ENCODE results near the gene CHDH.

CHDH gene

GRCh38 chr3:53849916-53850315 is 3.7 kb upstream of the CHDH start:
- DNase-seq (ENCODE audit: low spot score) = no peak

- no peak for DNase-seq (ENCODE audit: low spot score)
Measured at GRCh38 chr3:53846851-53847155, 584 bp upstream of the CHDH start.

GRCh38 chr3:53845881-53846133 is 412 bp downstream of the CHDH start:
- DNase-seq (ENCODE audit: low spot score) = no peak

- DNase-seq (ENCODE audit: low spot score) = no peak
Measured at GRCh38 chr3:53845103-53845880, 927 bp downstream of the CHDH start.

GRCh38 chr3:53844262-53845102 is 1.7 kb downstream of the CHDH start:
- no peak for DNase-seq (ENCODE audit: low spot score)

GRCh38 chr3:53843195-53844177 is 2.7 kb downstream of the CHDH start:
- no peak for DNase-seq (ENCODE audit: low spot score)

GRCh38 chr3:53842436-53843194 is 3.6 kb downstream of the CHDH start:
- DNase-seq (ENCODE audit: low spot score) = peak; percentile 84

GRCh38 chr3:53841296-53841695 is 4.9 kb downstream of the CHDH start:
- no peak for DNase-seq (ENCODE audit: low spot score)

- DNase-seq (ENCODE audit: low spot score) = no peak
Measured at GRCh38 chr3:53837331-53837730, 8.9 kb downstream of the CHDH start.

- no peak for DNase-seq (ENCODE audit: low spot score)
Measured at GRCh38 chr3:53836084-53836872, 9.9 kb downstream of the CHDH start.

- no peak for DNase-seq (ENCODE audit: low spot score)
Measured at GRCh38 chr3:53835257-53835656, 11.0 kb downstream of the CHDH start.

- no peak for DNase-seq (ENCODE audit: low spot score)
Measured at GRCh38 chr3:53834429-53835095, 11.7 kb downstream of the CHDH start.

- DNase-seq (ENCODE audit: low spot score) = no peak
Measured at GRCh38 chr3:53833700-53834099, 12.5 kb downstream of the CHDH start.

- no peak for DNase-seq (ENCODE audit: low spot score)
Measured at GRCh38 chr3:53833053-53833645, 13.1 kb downstream of the CHDH start.

- DNase-seq (ENCODE audit: low spot score) = no peak
Measured at GRCh38 chr3:53830944-53831343, 15.3 kb downstream of the CHDH start.

GRCh38 chr3:53829605-53830004 is 16.6 kb downstream of the CHDH start:
- no peak for DNase-seq (ENCODE audit: low spot score)

- DNase-seq (ENCODE audit: low spot score) = no peak
Measured at GRCh38 chr3:53828581-53828980, 17.6 kb downstream of the CHDH start.

GRCh38 chr3:53826048-53826447 is 20.2 kb downstream of the CHDH start:
- no peak for DNase-seq (ENCODE audit: low spot score)

- DNase-seq (ENCODE audit: low spot score) = no peak
Measured at GRCh38 chr3:53824795-53825194, 21.4 kb downstream of the CHDH start.
